OCI-M2 (cell line): ENCODE data around the gene IRF2.
"Not testable (repeated sequence)": the region's sequence is repeated elsewhere in the genome, so short reads cannot be mapped to it uniquely, and the experiment has no call there.

Experiments used
- DNase-seq: peaks from one replicate; lab custom pipeline; 2025; ENCODE audit not compliant: unreplicated experiment; lab: John Stamatoyannopoulos, UW

IRF2 gene

DNA sequence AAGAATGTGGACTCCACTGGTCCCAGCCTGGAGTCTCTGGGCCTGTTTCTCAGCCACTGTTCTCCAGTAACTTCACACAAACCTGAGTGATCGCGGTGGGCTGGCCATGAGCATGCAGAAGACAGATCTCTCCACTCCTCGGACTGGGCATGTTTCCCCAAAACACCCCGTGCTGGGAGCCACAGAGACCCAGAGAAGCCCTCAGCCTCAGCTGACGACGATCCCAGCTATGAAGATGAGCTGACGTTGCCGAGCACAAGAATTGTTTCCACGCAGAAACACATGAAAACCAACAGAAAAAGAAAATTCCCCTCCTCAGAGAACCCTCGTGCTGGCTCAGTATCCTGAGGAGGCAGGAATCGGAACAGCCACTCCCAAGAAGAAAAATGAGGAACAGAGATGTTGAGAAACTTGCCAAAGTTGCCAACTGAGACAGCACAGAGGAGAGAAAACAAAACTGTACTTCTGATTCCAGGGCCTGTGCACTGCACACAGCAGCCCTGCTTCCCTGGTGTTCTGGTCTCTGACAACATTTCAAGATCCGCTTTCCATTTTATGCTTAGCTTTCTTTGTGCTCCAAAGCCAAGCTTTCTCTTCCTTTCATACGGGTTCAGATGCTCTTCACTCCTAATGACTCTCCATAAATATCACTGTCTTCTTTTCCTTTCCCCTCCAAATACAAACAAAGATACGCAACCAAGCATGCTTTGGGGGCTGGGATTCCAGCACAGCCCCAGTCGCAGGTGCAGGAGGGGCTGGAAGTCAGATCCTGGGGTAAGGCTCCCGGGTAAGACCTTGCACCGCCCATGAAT is 81.4 kb downstream of the IRF2 start:
- no peak for DNase-seq

DNA sequence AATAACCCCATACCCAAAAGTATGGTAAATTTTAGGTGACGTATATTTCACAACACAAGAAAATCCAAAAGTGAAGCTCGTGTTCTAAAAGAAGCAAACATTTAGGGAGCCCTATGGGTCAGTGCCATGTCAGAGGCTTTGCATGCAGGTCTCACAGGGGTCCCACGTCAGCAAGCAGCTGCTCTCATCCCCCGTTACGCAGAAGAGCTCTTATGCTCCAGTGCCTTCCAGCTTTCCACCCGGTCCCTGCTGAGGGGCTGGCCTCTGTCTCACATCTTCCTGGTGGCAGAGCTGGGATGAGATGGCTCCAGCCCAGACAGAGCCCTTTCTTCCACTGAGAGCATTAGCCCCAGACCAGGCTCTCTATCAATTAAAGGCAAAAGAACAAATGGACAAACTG is 82.0 kb downstream of the IRF2 start:
- no peak for DNase-seq

DNA sequence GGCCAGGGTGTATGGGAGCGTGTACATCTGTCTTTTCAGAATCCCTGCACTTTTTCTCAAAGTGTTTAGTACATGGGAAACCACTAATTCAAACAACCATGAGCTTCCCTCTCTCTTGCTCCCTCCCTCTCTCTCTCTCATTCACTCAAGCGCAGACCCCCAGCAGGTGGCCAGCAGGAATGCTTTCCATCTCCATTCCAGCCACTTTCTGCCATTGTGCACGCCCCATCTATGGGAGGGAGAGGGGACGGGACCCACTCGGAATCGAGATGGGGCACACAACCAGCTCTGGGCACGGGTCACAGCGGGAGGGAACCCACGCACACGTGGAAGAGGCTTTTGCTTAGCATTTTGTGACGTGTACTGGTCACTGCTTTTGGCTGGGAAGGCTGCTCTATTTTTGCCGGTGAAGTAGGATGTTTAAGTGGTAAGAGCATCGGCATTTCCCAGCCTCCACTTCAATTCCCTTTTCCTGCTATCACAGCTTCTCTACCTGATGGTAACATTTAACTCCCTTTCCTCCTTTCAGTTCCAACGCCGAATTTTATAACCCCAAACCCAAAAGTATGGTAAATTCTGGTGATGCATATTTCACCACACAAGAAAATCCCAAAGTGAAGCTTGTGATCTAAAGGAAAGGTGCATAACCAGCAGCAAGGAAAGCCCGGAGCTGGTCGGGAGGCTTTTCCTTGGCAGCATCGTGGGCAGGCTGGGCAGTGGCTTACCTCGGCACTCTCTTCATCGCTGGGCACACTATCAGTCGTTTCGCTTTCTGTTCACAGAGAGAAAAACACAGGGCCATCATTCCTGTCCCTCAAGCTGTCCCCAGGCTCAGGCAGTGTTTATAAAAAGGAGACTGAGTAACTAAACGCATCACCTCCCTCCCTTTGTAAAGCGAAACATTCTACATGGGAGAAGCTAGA is 84.1 kb downstream of the IRF2 start:
- no peak for DNase-seq

DNA sequence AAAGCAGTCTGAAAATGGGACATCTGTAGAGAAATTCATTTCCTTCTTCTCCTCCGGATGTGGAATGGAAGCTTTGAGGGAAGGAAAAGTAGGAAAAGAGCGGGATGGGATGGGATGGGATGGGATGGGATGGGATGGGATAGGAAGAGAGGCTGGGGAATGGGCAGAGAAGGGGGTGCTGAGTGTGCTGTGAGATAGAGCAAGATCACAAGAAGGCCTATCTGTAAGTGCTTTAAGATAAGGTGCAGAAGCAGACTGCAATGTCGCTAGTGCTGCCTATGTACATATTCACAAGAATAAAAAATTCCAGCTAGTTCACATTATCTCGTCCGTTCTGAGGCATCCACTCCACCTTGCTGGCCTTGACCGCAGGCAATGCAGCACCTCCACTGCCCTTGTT is 86.2 kb downstream of the IRF2 start:
- DNase-seq, result no peak

DNA sequence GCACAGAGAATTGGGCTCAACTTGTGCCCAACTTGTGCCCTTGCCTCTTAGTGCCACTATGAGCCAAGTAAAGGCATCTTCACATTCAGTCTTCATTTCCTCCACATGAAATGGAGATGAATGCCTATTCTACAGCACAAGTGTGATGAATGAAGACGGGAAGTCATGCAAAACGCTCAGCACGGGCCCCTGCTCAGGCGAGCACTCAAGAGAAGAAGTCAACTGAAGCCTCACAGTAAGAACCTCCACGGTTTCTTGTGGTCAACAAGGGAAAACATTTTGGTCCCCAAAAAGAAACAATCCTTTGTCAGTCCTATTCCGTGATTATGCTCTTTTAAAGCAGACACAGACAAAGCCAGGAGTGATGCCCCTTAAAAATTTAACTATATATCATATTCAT is 87.0 kb downstream of the IRF2 start:
- no peak for DNase-seq

DNA sequence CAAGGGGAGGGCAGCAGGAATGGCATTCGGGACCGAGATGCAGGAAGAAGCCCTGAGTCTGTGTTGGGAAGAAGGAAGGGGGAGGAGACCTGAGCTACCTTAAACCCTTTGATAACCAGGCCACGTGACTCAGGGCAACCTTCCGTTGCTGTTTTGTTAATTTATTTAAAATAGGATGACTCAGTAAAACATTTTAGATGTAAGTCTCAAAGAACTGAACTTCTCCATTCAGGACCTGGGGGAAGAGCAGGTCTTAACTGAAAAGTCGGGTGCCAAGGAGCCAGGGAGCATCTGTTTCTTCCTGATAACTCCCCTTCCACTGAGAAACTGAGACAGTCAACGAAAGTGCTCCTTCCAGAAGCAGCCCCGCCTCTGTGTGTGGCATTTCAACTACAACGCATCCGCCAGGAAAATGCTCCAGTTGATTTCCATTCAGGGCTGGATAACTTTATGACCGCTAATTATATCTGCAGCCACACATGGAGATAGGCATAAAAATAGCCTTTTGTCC is 88.0 kb downstream of the IRF2 start:
- peak; percentile 49 for DNase-seq

DNA sequence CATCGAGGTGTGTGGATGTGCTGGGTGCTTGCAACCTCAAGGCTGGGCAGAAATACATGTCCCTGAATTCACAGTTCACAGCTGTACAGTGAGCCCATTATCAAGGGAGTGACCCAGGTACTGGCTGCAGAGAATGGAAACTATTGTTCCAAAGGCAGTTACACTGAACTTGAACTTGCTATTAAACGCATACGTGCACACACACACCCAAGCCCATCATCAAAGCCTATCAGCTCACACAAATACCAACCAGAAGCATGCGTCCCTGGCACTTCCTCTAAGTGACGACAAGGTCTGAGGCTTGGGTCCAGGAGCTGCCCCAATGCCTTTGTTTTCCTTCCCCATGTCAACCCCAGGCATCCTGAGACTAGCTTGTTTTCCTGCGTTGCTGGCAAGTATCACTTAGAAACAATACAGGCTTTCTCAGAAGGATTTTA is 88.6 kb downstream of the IRF2 start:
- no peak for DNase-seq

DNA sequence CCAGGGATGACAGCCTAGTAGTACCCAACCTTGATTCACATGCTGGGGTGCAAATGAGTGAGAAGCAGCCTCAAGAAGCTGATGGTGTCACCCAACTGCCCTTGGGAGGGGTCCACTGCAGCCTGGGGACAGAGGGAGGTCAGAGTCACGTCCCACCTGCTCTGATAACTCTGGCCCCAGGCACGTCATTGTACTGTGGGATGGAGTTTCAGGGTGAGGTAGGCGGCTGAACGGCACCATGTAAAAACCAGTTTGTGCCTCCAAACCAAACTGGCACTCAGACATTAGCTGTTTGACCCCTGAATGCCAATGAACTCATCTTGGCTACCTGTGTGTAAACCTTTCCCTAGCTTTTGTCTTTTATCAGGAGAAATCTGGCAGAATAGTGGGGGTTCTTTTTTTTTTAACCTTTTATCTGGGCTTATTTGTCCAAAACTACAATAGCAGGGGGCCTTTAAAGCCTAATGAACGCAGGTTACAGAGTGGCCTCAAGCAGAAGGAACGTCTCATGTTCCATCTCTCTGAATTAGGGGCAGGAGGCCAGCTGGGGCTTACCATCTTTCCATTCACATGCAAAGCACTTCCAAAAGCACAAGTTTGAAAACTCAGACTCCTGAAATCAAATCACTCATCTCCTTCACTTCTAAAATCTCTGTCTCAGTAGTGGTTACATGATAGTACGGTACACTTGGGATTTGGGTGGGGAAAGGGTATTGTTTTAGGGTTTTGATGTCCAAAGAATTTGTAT is 89.4 kb downstream of the IRF2 start:
- no peak for DNase-seq

DNA sequence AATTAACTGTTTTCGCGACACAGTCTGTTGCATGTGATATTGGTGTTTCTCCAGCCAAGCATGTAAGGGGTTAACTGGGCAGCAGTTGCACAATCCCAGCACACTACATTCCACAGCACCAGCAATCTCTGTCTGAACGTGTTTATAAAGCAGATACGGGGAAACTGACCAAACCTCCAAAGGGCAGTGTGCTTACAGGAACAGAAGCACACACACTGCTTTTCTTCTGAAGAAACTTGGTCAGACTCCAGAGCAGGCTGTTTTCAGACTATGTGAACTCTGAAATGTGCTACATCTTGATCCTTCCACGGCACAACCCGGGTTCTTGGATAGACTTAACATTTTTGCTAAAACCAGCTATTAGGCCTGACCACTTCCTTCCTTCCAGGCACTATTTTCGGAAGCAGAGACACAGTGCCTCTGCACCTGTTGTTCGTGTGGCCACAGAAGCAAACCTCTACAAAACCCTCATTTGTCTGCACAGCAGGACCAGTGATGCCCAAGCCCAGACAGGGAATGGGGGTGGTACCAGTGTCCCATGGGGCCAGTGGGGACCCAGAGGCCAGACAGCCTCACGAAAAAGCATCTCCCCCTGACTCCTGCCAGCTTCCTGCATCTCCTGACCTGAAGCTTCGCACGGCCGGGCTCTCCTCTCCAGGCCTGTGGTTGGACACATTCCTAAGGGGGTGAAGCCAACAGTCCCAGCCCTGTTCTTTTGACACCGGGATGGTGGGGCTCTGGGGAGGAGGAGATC is 90.1 kb downstream of the IRF2 start:
- DNase-seq, result no peak

DNA sequence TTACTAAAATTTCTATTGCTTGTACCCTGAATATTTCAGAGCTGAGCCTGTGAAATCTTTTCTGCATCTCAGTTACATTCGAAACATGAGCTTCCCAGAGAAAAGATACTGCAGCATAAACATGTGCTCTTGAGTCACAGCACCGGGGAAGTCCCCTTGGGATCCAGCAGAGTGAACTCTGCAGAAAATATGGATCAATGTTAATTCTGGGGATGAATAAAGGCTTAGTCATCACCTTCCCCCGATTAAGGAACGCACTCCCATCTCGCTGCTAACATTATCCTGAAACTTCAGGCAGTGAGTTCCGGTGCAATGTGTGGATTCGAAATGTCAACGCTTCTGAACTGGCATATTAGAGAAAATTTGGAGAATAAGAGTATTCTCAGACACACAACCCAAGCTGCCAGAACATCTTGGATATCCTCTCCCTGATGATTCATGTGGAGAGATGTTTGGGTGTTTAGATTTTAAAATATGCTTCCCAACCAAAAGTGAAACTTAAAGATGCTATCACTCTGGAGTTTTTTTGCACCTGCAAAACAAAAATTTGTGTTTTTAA is 90.8 kb downstream of the IRF2 start:
- no peak for DNase-seq

DNA sequence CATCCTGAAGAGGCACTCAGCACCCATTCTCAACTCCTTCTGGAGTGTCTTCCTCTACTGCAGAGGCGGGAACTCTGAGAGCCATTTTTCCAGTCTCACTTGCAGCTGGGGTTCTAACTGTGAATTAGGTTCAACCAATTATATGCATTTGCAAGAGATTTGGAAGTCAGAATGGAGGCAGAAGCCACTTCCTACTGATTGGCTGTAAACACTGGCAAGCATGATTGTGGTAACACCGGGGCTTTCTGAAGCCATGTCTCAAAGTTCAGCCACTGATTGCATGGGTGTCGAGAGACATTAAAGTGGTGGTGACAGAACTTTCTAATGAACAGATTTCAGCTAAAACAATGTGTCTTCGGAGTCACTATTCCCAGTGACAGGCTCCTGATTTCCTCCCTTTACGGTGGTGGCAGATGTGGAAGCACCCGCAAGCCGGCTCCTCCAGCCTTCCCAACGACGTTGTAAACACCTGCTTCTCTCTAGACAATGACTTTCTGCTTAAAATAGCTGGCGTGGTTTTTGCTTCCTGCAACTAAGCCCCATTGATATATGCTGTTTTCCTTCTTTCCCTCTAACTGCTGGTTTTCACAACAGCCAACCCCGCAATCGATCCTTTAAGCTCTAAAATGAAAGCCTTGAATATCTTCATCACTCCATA is 92.0 kb downstream of the IRF2 start:
- DNase-seq, result no peak

DNA sequence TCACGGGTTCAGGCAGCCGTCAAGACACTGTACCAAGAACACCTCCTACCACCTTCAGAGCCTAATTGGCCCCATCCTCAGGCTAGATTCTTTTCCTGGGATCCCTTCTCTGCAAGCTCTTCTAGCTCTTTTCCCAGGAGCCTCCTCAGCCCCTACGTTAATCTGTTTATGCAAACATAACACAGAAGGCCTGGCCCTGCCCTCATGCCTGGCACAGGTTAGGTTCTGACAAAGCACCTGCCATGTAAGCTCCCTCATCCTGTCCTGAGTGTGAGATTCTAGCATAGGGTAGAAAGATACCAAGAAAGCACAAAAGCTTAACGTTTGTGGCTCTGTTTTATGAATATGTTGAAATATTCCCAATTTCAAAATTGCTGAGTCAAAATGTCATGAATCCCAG is 93.6 kb downstream of the IRF2 start:
- DNase-seq, result no peak

DNA sequence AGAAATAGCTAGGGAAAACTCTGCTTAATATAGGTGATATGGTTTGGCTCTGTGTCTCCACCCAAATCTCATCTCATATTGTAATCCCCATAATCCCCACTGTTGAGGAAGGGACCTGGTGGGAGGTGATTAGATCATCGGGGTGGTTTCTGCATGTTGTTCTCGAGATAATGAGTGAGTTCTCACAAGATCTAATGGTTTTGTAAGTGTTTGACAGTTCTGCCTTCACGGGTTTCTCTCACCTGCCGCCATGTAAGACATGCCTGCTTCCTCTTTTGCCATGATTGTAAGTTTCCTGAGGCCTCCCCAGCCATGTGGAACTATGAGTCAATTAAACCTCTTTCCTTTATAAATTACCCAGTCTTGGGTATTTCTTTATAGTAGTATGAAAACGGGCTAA is 94.1 kb downstream of the IRF2 start:
- DNase-seq, result not testable (repeated sequence)

DNA sequence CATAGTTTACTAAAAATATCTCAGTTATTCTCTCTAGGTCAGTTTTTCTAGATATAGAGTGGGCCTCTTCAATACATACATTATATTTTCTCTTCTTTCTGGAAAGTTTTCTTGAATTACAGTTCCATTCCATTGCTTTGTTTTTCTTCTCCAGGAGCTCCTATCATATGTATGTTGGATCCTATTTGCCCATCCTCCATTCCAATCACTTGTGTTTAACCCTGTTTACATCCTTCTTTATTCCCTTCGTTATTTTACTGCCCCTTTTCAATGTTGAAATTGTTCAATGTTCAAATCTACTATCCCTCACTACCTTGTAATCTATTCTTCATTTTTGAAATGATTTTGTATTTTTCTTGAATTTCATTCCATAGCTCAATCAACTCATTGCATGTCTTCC is 97.4 kb downstream of the IRF2 start:
- no peak for DNase-seq

DNA sequence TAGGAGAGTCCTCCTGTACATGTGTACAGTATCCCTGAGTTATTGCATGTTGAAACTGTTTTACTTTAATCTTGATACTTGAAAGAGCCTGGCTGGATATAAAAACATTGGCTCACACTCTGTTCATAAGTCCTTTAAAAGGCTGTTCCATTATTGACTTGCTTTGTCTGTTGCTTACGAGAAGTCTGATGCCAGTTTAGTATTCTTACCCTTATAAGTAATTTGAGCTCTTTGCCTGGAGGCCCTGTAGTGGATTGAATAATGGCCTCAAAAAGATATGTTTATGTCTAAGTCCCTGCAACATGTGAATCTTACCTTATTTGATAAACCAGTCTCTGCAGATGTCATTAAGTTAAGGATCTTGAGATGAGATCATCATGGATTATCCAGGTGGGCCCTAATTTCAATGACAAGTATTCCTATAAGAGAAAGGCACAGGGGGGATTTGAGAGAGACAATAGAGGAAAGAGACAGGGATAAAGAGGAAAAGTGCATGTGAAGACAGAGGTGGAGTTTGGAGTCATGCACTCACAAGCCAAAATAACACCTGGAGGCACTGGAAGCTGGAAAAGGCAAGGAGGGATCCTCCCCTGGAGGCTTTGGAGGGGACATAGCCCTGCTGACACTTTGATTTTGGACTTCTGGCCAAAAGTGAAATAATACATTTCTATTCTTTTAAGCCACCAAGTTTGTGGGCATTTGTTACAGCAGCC is 98.1 kb downstream of the IRF2 start:
- DNase-seq, result no peak

DNA sequence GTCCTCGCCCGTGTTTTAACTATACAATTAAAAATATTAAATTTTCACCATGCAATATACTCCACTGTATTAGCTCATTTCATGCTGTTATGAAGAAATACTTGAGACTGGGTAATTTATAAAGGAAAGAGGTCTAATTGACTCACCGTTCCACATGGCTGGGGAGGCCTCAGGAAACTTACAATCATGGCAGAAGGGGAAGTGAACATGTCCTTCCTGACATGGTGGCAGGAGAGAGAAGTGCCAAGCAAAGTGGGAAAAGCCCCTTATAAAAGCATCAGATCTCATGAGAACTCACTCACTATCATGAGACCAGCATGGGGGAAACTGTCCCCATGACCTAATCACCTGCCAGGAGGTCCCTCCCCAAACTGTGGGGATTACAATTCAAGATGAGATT is 98.7 kb downstream of the IRF2 start:
- not testable (repeated sequence) for DNase-seq

DNA sequence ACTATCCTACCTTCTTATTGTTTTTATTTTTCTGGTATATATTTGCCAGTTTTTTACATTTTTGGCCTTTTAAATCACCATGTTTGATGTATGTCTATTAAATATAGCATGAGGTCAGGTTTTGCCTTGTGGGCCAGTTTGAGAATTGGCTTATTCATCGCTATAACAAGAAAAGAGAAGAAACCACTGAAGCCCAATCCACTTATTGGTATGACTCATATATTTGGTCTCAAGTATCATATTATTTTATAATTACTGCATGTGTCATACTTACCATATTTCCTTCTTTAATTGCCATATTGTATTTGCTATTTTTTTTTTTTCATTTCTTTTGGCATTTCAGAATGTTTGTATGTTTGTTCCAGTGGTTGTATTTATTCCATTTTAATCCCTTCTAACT is 99.3 kb downstream of the IRF2 start:
- no peak for DNase-seq

DNA sequence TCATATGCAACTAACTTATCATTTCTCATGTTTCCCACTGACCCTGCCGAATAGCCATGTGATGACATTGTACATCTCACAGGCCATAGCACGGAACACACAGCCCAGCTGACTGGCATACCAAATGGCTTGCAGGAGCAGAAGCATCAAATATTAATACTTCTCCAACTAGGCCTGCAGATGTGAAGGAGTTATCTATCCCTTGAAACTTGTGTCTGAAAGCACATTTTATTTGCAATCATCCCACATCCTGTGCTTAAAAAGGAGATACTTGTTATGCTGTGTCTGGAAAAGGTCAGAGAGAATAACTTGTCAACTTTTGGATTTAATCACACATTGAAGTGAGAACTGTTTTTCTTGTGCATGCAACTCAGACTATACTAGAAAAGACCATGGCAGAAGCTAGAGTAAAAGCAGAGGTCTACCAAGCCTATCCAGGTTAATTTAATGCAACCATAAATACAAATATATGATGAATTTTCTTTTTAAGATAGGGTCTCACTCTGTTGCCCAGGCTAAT is 100.4 kb downstream of the IRF2 start:
- DNase-seq, result no peak

DNA sequence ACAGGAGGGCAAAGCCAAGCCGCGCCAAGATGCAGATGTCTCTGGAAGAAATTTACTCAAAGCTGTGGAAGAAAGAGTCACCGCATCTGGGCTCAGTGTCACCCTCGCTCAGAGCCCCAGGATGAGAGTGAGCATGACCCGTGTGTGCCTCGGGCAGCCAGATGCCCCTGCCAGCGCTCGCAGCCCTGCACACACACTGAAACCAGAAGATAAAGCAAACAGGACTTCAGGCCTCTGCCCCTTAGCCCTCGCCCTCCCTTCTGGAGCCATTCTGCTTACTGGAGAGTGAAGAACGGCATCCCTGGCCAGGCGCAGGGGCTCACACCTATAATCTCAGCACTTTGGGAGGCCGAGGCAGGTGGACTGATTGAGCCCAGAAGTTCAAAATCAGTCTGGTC is 103.0 kb downstream of the IRF2 start:
- no peak for DNase-seq
